22Rv1 (cell line): ENCODE measurements around the gene NKG7.

Source experiments
- ZFX ChIP-seq: fragments of 450-650 bp; IDR thresholded peaks from 2 replicates; pipeline ENCODE4 v1.6.1; 2017; ENCODE audit warnings: antibody characterized with exemption, borderline replicate concordance
- TF ChIP-seq, protein P1 (sequence below): fragments of 450-650 bp; IDR thresholded peaks from 2 replicates; pipeline ENCODE4 v1.5.1; 2017; ENCODE audit warnings: mild to moderate bottlenecking

DNA sequence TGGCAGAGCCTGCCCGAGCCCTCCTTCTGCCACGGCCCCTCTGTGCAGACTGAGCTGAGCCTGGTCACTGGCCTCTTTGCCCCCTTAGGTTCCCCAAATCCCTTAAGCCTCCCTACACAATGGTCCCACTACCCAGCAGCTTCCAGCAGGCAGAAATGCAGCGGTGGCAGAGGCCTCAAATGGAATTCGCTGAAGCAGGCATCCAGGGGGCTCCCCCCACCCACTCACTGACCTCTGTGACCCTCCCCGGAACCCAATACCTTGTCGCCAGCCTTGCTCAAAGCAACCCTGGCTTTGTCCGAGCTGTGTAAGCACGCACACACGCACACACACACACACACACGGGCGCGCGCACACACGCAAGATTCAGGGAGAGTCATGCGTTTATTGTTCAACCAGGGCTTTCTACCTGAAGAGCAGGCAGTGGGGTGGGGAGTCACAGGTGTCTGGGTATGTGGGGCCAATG lies 15.5 kb upstream of the NKG7 start, which contains the start of gene LIM2:
- TF ChIP-seq, protein P1, sequence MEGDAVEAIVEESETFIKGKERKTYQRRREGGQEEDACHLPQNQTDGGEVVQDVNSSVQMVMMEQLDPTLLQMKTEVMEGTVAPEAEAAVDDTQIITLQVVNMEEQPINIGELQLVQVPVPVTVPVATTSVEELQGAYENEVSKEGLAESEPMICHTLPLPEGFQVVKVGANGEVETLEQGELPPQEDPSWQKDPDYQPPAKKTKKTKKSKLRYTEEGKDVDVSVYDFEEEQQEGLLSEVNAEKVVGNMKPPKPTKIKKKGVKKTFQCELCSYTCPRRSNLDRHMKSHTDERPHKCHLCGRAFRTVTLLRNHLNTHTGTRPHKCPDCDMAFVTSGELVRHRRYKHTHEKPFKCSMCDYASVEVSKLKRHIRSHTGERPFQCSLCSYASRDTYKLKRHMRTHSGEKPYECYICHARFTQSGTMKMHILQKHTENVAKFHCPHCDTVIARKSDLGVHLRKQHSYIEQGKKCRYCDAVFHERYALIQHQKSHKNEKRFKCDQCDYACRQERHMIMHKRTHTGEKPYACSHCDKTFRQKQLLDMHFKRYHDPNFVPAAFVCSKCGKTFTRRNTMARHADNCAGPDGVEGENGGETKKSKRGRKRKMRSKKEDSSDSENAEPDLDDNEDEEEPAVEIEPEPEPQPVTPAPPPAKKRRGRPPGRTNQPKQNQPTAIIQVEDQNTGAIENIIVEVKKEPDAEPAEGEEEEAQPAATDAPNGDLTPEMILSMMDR, result no peak
- TF ChIP-seq ZFX, result no peak
